Thymus (tissue), 14 donors: ENCODE results near the gene VPS13D. TPM values are rescaled to one million over a fixed set of nuclear protein-coding genes. Genes with fewer than 3 reads are reported as not detected.

ENCODE experiments used
- DNase-seq, 9 donors: peaks; one replicate each; pipeline ENCODE4 v3.0.0-alpha.2; 2013; ENCODE audit warnings: low spot score in 9 of 9, low read depth in 6 of 9, missing footprints in 1 of 9
- H3K27ac ChIP-seq, 2 donors: one replicate each; pipeline ENCODE4 v1.5.1; 2013; ENCODE audit warnings: control low read depth in 1 of 2, low read depth in 1 of 2, low read length in 1 of 2, mild to moderate bottlenecking in 1 of 2, moderate library complexity in 1 of 2
- H3K27me3 ChIP-seq, 2 donors: one replicate each; pipeline ENCODE4 v1.5.1; 2013; ENCODE audit warnings: low read length in 1 of 2; ENCODE audit not compliant: control insufficient read depth in 2 of 2, insufficient read depth in 1 of 2
- H3K36me3 ChIP-seq, 2 donors: one replicate each; pipeline ENCODE4 v1.5.1; 2013; ENCODE audit warnings: low read length in 1 of 2, mild to moderate bottlenecking in 1 of 2, moderate library complexity in 1 of 2; ENCODE audit not compliant: control insufficient read depth in 2 of 2, insufficient read depth in 2 of 2
- H3K4me1 ChIP-seq, 2 donors: one replicate each; pipeline ENCODE4 v1.5.1; 2013; ENCODE audit warnings: low read length in 2 of 2; ENCODE audit not compliant: control insufficient read depth in 2 of 2, insufficient read depth in 2 of 2
- H3K4me3 ChIP-seq, 2 donors: one replicate each; pipeline ENCODE4 v1.5.1; 2013; ENCODE audit warnings: low read length in 2 of 2, control low read depth in 1 of 2, mild to moderate bottlenecking in 1 of 2
- H3K9me3 ChIP-seq, 2 donors: one replicate each; pipeline ENCODE4 v1.5.1; 2013; ENCODE audit warnings: low read length in 1 of 2, mild to moderate bottlenecking in 1 of 2; ENCODE audit not compliant: control insufficient read depth in 2 of 2, insufficient read depth in 1 of 2
- WGBS: extraction: QIAGEN DNeasy Blood & Tissue Kit; methylation state at CpG from one replicate; pipeline ENCODE4 v1.1.7; 2013; 5-methylcytosine and 5-hydroxymethylcytosine counted together
- long read RNA-seq, 10 donors: transcript quantifications; one replicate each; lab custom pipeline, GENCODE V29; 2026
- polyA plus RNA-seq: library from polyadenylated mRNA; stranded (reverse); fragments of 200-250 nt; gene quantifications from one replicate; pipeline ENCODE4 v1.2.3, GENCODE V29; 2013
- total RNA-seq: library from RNA; stranded (reverse); fragments of 120-200 nt; gene quantifications from one replicate; pipeline ENCODE4 v1.2.4, GENCODE V29; 2013
- donor health status: healthy.

The VPS13D gene, protein sequence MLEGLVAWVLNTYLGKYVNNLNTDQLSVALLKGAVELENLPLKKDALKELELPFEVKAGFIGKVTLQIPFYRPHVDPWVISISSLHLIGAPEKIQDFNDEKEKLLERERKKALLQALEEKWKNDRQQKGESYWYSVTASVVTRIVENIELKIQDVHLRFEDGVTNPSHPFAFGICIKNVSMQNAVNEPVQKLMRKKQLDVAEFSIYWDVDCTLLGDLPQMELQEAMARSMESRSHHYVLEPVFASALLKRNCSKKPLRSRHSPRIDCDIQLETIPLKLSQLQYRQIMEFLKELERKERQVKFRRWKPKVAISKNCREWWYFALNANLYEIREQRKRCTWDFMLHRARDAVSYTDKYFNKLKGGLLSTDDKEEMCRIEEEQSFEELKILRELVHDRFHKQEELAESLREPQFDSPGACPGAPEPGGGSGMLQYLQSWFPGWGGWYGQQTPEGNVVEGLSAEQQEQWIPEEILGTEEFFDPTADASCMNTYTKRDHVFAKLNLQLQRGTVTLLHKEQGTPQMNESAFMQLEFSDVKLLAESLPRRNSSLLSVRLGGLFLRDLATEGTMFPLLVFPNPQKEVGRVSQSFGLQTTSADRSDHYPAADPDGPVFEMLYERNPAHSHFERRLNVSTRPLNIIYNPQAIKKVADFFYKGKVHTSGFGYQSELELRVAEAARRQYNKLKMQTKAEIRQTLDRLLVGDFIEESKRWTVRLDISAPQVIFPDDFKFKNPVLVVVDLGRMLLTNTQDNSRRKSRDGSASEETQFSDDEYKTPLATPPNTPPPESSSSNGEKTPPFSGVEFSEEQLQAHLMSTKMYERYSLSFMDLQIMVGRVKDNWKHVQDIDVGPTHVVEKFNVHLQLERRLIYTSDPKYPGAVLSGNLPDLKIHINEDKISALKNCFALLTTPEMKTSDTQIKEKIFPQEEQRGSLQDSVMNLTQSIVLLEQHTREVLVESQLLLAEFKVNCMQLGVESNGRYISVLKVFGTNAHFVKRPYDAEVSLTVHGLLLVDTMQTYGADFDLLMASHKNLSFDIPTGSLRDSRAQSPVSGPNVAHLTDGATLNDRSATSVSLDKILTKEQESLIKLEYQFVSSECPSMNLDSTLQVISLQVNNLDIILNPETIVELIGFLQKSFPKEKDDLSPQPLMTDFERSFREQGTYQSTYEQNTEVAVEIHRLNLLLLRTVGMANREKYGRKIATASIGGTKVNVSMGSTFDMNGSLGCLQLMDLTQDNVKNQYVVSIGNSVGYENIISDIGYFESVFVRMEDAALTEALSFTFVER (N-terminal part only)
- 10.2 TPM for total RNA-seq
- polyA plus RNA-seq = 21.7 TPM
- long read RNA-seq, donor 1 = 0 reads
- long read RNA-seq, donor 2 = 0 reads
- long read RNA-seq, donor 3 = 0 reads
- long read RNA-seq, donor 4 = 0 reads
- long read RNA-seq, donor 5, partial matches to known transcripts = 0 of 1 reads
- long read RNA-seq, donor 5, other reads (novel, unspliced or antisense) = 0 of 1 reads
- long read RNA-seq, donor 6 = 0 reads
- long read RNA-seq, donor 7 = 0 reads
- long read RNA-seq, donor 8 = 0 reads
- long read RNA-seq, donor 9 = 0 reads
- long read RNA-seq, donor 10 = 0 reads

DNA sequence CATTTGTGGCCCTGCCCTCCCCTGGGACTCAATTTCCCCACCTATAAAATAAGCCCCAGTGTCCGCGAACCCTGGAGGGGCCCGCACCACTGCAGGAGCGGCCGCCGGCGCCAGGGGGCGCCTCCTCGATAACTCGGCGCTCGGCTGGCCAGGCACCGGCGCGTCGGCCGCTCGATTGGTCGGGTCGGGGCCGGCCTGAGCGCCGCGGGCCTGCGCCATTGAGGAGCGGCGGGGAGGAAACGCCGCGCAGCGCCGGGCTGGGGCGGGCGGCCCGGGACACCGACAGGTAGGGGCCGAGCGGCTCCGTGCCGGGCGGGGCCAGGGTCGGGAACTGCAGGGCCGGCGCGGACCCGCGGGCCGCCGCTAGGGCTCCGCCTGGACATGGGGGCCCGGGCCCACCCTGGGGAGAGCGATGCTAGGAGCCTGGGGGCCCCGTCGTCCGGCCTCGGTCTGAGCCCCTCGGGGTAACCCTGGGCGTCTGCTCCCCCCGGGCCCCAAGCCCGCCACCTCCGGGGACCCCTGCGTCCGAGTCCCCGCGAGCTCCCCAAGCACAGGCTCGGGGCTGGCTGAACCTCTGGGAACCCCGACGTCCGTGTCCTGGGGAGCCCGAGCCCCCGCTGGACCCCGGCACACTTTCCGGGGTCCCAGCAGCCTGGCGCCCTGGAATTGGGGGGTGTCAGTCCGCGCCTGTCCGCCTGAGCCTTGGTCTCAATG, at the start of gene VPS13D:
VPS13D (plus strand) TSS at position 196 of the 714 bp plus-strand sequence. CDS start 4,237 bp downstream, outside the sequence.
- DNase-seq = peak in 8 of 9 donors; percentile 51 to 87 (median 70)
- no peaks in the 10 kb centered on the region for H3K9me3 ChIP-seq

DNA sequence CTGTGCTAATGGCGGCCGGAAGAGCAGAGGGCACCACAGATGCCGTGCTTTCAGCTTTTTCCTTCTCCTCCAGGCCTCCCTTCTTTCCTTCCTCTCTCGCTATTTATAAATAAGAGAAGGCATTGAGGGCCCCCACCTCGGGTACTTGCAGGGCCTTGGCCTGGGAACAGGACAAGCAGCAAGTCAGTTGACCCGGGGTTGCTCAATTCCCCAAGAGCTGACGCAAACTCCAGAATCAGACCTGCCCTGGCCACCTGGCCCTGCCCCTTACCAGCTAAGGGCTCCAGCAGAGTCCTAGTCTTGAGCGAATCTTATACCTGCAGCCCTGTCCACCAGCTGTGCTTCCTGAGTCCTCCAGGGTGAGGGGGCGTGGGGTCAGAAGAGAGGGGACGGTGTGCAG, 49.5 kb upstream of the VPS13D start:
- Histone ChIP-seq H3K36me3 (no peaks in the 10 kb centered on the region), H3K27me3 (no peaks in the 10 kb centered on the region), H3K9me3 (peaks cover 0 to 5% of the 10 kb centered on the region in 2 donors), H3K4me1 (peaks cover 22 to 66% of the 10 kb centered on the region in 2 donors), H3K27ac (peak overlapping the region; percentile 17 to 68), H3K4me3 (no peak overlapping the region)
- WGBS = 85% methylated on average over 10 of the region's 10 CpGs
- DNase-seq = no peak

More for the DNA sequence above, at the start of gene VPS13D:
- H3K36me3 ChIP-seq = peaks cover 2 to 3% of the 10 kb centered on the region in 2 donors
- peak within 1 kb of the TSS in 1 of 2 donors; percentile 76 for H3K27ac ChIP-seq
- peaks cover 0 to 3% of the 10 kb centered on the region in 2 donors for H3K27me3 ChIP-seq
- H3K4me1 ChIP-seq = peaks cover 5 to 8% of the 10 kb centered on the region in 2 donors
- under 1% methylated on average over 77 of the region's 77 CpGs for WGBS
- H3K4me3 ChIP-seq = peak within 1 kb of the TSS; percentile 89 to 99

DNA sequence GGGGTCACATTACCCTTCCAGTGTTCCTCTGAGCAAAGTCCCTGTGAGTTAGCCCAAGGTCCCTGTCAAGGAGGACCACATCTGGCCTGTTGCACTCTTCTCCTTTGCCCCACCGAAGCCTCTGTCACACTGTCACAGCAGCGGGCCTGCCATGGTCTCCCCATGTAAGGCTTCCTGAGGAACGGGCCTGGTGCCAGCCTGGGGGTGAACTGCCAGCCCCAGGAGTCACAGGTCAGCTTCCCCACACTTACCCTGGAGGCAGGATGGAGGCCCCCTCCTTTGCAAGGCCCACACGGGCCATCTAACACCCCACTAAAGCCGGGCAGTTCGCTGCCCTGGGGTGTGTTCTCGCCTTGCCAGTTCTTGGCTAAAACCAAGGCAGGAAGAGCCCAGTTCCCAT, 48.9 kb upstream of the VPS13D start:
- Histone ChIP-seq H3K9me3 (peaks cover 0 to 5% of the 10 kb centered on the region in 2 donors), H3K27me3 (no peaks in the 10 kb centered on the region), H3K4me1 (peaks cover 22 to 64% of the 10 kb centered on the region in 2 donors), H3K27ac (peak overlapping the region; percentile 17 to 68), H3K4me3 (no peak overlapping the region), H3K36me3 (no peaks in the 10 kb centered on the region)
- WGBS = 94% methylated on average over 7 of the region's 7 CpGs
- no peak for DNase-seq

DNA sequence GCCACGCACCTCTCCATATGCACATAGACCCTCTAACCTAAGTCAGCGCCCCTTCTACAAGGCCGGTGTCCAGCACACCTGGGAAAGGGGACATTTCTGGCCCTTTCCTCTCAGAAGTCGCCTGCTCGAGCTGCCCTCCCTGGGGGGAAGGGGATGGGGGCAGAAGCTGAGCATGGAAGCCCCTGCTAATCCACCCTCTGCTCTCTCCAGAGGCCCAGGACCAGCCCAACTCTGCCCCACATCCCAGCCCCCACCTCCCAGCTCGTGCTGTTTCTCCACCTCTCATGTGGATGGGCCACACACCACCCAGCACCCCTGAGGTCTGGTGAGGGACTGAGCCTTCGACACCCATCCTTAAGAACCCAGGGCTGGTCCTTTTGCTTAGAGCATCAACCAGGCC, 48.3 kb upstream of the VPS13D start:
- no peaks in the 10 kb centered on the region for H3K27me3 ChIP-seq
- peaks cover 0 to 5% of the 10 kb centered on the region in 2 donors for H3K9me3 ChIP-seq
- no peak overlapping the region for H3K27ac ChIP-seq
- 97% methylated on average over 7 of the region's 7 CpGs for WGBS
- no peak overlapping the region for H3K4me3 ChIP-seq
- no peak for DNase-seq
- no peaks in the 10 kb centered on the region for H3K36me3 ChIP-seq
- H3K4me1 ChIP-seq = peaks cover 22 to 65% of the 10 kb centered on the region in 2 donors

DNA sequence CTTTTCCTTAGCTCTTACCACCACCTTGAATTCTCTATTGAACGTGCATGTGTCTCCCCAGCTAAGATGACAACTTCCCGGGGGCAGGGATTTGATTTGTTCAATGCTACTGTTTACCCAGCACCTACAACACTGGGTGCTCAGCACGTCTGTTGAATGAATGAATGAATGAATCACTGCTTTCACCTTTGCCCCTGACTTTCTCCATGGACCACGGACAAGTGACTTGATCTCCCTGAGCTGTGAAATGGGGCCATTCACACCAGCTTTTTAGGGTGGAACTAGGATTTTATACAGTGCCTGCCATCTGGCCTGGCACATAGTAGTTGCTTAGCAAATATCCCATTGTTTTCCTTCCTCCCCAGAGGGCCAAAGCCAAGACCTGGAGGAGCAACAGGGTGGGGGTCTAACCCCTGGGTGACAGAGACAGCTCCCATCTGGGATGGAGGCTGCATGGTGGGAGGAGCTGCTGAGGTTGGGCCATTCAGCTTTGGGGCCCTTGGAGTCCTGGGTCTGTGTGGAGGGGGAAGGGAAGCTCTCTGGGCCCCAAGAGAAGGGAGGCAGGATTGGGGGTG, 47.3 kb upstream of the VPS13D start:
- DNase-seq = no peak
- Histone ChIP-seq H3K4me3 (no peak overlapping the region), H3K4me1 (peaks cover 22 to 58% of the 10 kb centered on the region in 2 donors), H3K27me3 (no peaks in the 10 kb centered on the region), H3K36me3 (no peaks in the 10 kb centered on the region), H3K27ac (peak overlapping the region in 1 of 2 donors; percentile 26), H3K9me3 (peaks cover 0 to 5% of the 10 kb centered on the region in 2 donors)
- WGBS = 94% methylated on average over 4 of the region's 4 CpGs

DNA sequence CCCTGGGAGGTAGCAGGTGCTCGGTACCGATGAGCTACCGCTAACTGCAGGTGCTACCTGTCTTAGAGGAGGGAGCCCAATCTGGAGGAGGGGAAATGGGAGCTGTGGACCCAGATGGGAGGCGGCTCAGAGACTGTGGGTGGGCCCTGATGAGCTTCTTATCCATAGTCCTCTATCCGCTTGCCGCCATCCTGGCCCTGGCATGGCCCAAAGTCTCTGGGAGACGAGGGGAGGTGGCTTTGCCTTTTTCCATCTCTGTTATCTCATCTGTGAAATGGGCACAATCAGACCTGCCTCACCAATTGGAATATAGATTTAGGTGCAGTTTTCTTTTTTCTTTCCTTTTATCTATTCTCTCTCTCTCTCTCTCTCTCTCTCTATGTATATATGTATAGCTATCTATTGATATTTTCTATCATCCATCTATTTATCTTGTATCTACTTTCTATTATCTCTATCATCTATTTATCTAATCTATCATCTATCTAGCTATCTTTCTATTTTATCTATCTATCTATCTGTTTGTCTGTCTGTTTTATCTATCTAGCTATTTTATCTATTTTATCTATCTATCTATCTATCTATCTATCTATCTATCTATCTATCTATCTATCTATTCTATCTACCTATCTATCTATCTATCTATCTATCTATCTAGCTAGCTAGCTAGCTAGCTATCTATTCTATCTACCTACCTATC, 46.6 kb upstream of the VPS13D start:
- Histone ChIP-seq H3K4me3 (no peak overlapping the region), H3K27ac (peak overlapping the region in 1 of 2 donors; percentile 25), H3K4me1 (peaks cover 16 to 50% of the 10 kb centered on the region in 2 donors), H3K9me3 (peaks cover 0 to 5% of the 10 kb centered on the region in 2 donors), H3K36me3 (no peaks in the 10 kb centered on the region), H3K27me3 (no peaks in the 10 kb centered on the region)
- 92% methylated on average over 7 of the region's 7 CpGs for WGBS
- DNase-seq = no peak

DNA sequence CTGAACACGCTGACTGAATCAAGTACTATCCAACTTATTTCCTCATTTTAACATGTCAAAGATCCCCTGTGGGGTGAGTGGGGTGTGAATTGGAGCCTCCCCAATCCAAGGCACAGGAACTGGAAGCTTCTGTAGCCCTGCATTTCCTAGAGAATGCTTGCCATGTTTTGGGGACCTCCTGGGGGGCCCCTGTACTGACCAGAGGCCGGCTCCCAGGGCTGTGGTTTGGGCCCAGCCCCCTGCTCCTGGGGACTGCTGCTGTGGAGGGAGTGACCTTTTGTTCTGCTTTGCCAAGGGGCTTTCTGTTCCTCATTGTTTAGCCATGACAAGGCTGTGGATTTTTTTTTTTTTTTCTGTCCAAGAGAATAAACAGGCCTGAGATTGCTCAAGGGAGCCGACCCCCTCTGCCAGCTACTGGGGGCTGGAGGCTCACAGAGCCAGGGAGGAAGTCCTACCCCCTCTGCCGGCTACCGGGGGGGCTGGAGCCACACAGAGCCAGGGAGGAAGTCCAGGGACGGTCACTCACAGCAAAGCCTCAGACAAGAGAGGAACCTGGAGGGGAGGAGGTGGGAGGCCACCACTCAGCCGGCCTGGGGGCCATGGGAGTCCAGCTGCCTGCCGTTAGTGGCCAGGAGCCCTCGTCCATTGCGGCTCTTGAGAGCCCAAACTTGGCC, 45.7 kb upstream of the VPS13D start:
- WGBS = 41% methylated on average over 10 of the region's 10 CpGs
- Histone ChIP-seq H3K36me3 (no peaks in the 10 kb centered on the region), H3K27ac (peak overlapping the region; percentile 53 to 68), H3K9me3 (peaks cover 0 to 5% of the 10 kb centered on the region in 2 donors), H3K27me3 (no peaks in the 10 kb centered on the region), H3K4me1 (peaks cover 7 to 41% of the 10 kb centered on the region in 2 donors), H3K4me3 (no peak overlapping the region)
- DNase-seq = peak in 1 of 9 donors; percentile 32
